ENCODE measurements around the gene AUTS2.
"Not testable (repeated sequence)": the region's sequence is repeated elsewhere in the genome, so short reads cannot be mapped to it uniquely, and the experiment has no call there.

AUTS2 gene

GRCh38 chr7:70582927-70583895, 984.9 kb downstream of the AUTS2 start:
- no peak for DNase-seq (ENCODE audit: low read depth)

GRCh38 chr7:70583965-70584883, 985.9 kb downstream of the AUTS2 start:
- DNase-seq (ENCODE audit: low read depth) = no peak

- DNase-seq (ENCODE audit: low read depth) = no peak
Measured at GRCh38 chr7:70585071-70585470, 986.8 kb downstream of the AUTS2 start.

GRCh38 chr7:70586822-70587221, 988.5 kb downstream of the AUTS2 start:
- no peak for DNase-seq (ENCODE audit: low read depth)

- DNase-seq (ENCODE audit: low read depth) = no peak
Measured at GRCh38 chr7:70587739-70588138, 989.5 kb downstream of the AUTS2 start.

GRCh38 chr7:70588191-70588921, 990.1 kb downstream of the AUTS2 start:
- DNase-seq (ENCODE audit: low read depth) = no peak

- DNase-seq (ENCODE audit: low read depth) = no peak
Measured at GRCh38 chr7:70589010-70589409, 990.7 kb downstream of the AUTS2 start.

GRCh38 chr7:70589590-70589989, 991.3 kb downstream of the AUTS2 start:
- DNase-seq (ENCODE audit: low read depth) = no peak

- no peak for DNase-seq (ENCODE audit: low read depth)
Measured at GRCh38 chr7:70590126-70590854, 992.0 kb downstream of the AUTS2 start.

GRCh38 chr7:70591643-70592042, 993.4 kb downstream of the AUTS2 start:
- DNase-seq (ENCODE audit: low read depth) = no peak

GRCh38 chr7:70592171-70592570, 993.9 kb downstream of the AUTS2 start:
- no peak for DNase-seq (ENCODE audit: low read depth)

- DNase-seq (ENCODE audit: low read depth) = no peak
Measured at GRCh38 chr7:70594170-70594569, 995.9 kb downstream of the AUTS2 start.

GRCh38 chr7:70594885-70595284, 996.6 kb downstream of the AUTS2 start:
- not testable (repeated sequence) for DNase-seq (ENCODE audit: low read depth)

GRCh38 chr7:70595370-70595754, 997.1 kb downstream of the AUTS2 start:
- no peak for DNase-seq (ENCODE audit: low read depth)

GRCh38 chr7:70595755-70596597, 997.7 kb downstream of the AUTS2 start:
- DNase-seq (ENCODE audit: low read depth) = no peak

GRCh38 chr7:70596598-70596913, 998.3 kb downstream of the AUTS2 start:
- DNase-seq (ENCODE audit: low read depth) = no peak

GRCh38 chr7:70597066-70597465, 998.8 kb downstream of the AUTS2 start:
- no peak for DNase-seq (ENCODE audit: low read depth)

GRCh38 chr7:70598976-70599375, 1000.7 kb downstream of the AUTS2 start:
- DNase-seq (ENCODE audit: low read depth) = no peak

- DNase-seq (ENCODE audit: low read depth) = no peak
Measured at GRCh38 chr7:70599446-70600190, 1001.3 kb downstream of the AUTS2 start.

GRCh38 chr7:70600993-70601392, 1002.7 kb downstream of the AUTS2 start:
- no peak for DNase-seq (ENCODE audit: low read depth)
